ENCODE data around the gene MSN.
A peak's percentile ranks its signal among the peaks of the same experiment; 100 is the strongest.
"Not testable (repeated sequence)": the region's sequence is repeated elsewhere in the genome, so short reads cannot be mapped to it uniquely, and the experiment has no call there.

Gene MSN

GRCh38 chrX:65643531-65644052 lies 23.9 kb upstream of the MSN start:
- DNase-seq: no peak
- Histone ChIP-seq H3K9me3 (ENCODE audit: control insufficient read depth, low read length) (no peaks in the 10 kb centered on the region), H3K36me3 (ENCODE audit: control insufficient read depth, insufficient read depth, low read length) (no peaks in the 10 kb centered on the region), H3K4me3 (ENCODE audit: insufficient read depth, low read depth, low read length, poor library complexity, severe bottlenecking) (no peak overlapping the region), H3K27me3 (replicated peaks; ENCODE audit: control insufficient read depth, insufficient read depth, low read length, poor library complexity, severe bottlenecking) (no peaks in the 10 kb centered on the region), H3K4me1 (ENCODE audit: control insufficient read depth, insufficient read depth, low read length, poor library complexity, severe bottlenecking) (no peaks in the 10 kb centered on the region), H3K27ac (ENCODE audit: insufficient read depth, low read length, poor library complexity, severe bottlenecking) (no peak overlapping the region)

- no peak for DNase-seq
- H3K27ac ChIP-seq (ENCODE audit: insufficient read depth, low read length, poor library complexity, severe bottlenecking): no peak overlapping the region
- H3K4me3 ChIP-seq (ENCODE audit: insufficient read depth, low read depth, low read length, poor library complexity, severe bottlenecking): no peak overlapping the region
Measured at GRCh38 chrX:65644621-65645289, 22.7 kb upstream of the MSN start.

GRCh38 chrX:65647801-65648200 lies 19.7 kb upstream of the MSN start:
- DNase-seq: no peak
- Histone ChIP-seq H3K27me3 (replicated peaks; ENCODE audit: control insufficient read depth, insufficient read depth, low read length, poor library complexity, severe bottlenecking) (no peaks in the 10 kb centered on the region), H3K4me3 (ENCODE audit: insufficient read depth, low read depth, low read length, poor library complexity, severe bottlenecking) (no peak overlapping the region), H3K27ac (ENCODE audit: insufficient read depth, low read length, poor library complexity, severe bottlenecking) (no peak overlapping the region), H3K36me3 (ENCODE audit: control insufficient read depth, insufficient read depth, low read length) (no peaks in the 10 kb centered on the region), H3K4me1 (ENCODE audit: control insufficient read depth, insufficient read depth, low read length, poor library complexity, severe bottlenecking) (no peaks in the 10 kb centered on the region), H3K9me3 (ENCODE audit: control insufficient read depth, low read length) (no peaks in the 10 kb centered on the region)

More at GRCh38 chrX:65644621-65645289, 22.7 kb upstream of the MSN start:
- H3K4me1 ChIP-seq (ENCODE audit: control insufficient read depth, insufficient read depth, low read length, poor library complexity, severe bottlenecking): no peaks in the 10 kb centered on the region
- H3K9me3 ChIP-seq (ENCODE audit: control insufficient read depth, low read length): no peaks in the 10 kb centered on the region
- H3K36me3 ChIP-seq (ENCODE audit: control insufficient read depth, insufficient read depth, low read length): no peaks in the 10 kb centered on the region
- H3K27me3 ChIP-seq (replicated peaks; ENCODE audit: control insufficient read depth, insufficient read depth, low read length, poor library complexity, severe bottlenecking): no peaks in the 10 kb centered on the region

- Histone ChIP-seq H3K9me3 (ENCODE audit: control insufficient read depth, low read length) (no peaks in the 10 kb centered on the region), H3K27me3 (replicated peaks; ENCODE audit: control insufficient read depth, insufficient read depth, low read length, poor library complexity, severe bottlenecking) (no peaks in the 10 kb centered on the region)
- DNase-seq: no peak
Measured at GRCh38 chrX:65652098-65652497, 15.4 kb upstream of the MSN start.

GRCh38 chrX:65657009-65657441 lies 10.4 kb upstream of the MSN start:
- not testable (repeated sequence) for H3K9me3 ChIP-seq (ENCODE audit: control insufficient read depth, low read length); H3K4me3 ChIP-seq (ENCODE audit: insufficient read depth, low read depth, low read length, poor library complexity, severe bottlenecking); DNase-seq; H3K36me3 ChIP-seq (ENCODE audit: control insufficient read depth, insufficient read depth, low read length); H3K27me3 ChIP-seq (replicated peaks; ENCODE audit: control insufficient read depth, insufficient read depth, low read length, poor library complexity, severe bottlenecking); H3K4me1 ChIP-seq (ENCODE audit: control insufficient read depth, insufficient read depth, low read length, poor library complexity, severe bottlenecking)
- peak overlapping the region; percentile 11 for H3K27ac ChIP-seq (ENCODE audit: insufficient read depth, low read length, poor library complexity, severe bottlenecking)

More at GRCh38 chrX:65652098-65652497, 15.4 kb upstream of the MSN start:
- Histone ChIP-seq H3K4me1 (ENCODE audit: control insufficient read depth, insufficient read depth, low read length, poor library complexity, severe bottlenecking) (peaks cover 6% of the 10 kb centered on the region), H3K4me3 (ENCODE audit: insufficient read depth, low read depth, low read length, poor library complexity, severe bottlenecking) (no peak overlapping the region), H3K36me3 (ENCODE audit: control insufficient read depth, insufficient read depth, low read length) (no peaks in the 10 kb centered on the region), H3K27ac (ENCODE audit: insufficient read depth, low read length, poor library complexity, severe bottlenecking) (no peak overlapping the region)

- H3K27me3 ChIP-seq (replicated peaks; ENCODE audit: control insufficient read depth, insufficient read depth, low read length, poor library complexity, severe bottlenecking): no peaks in the 10 kb centered on the region
- H3K9me3 ChIP-seq (ENCODE audit: control insufficient read depth, low read length): no peaks in the 10 kb centered on the region
- H3K27ac ChIP-seq (ENCODE audit: insufficient read depth, low read length, poor library complexity, severe bottlenecking): peak overlapping the region; percentile 18
- H3K4me1 ChIP-seq (ENCODE audit: control insufficient read depth, insufficient read depth, low read length, poor library complexity, severe bottlenecking): peaks cover 6% of the 10 kb centered on the region
- no peaks in the 10 kb centered on the region for H3K36me3 ChIP-seq (ENCODE audit: control insufficient read depth, insufficient read depth, low read length)
- DNase-seq: no peak
- no peak overlapping the region for H3K4me3 ChIP-seq (ENCODE audit: insufficient read depth, low read depth, low read length, poor library complexity, severe bottlenecking)
Measured at GRCh38 chrX:65657659-65658058, 9.8 kb upstream of the MSN start.

- Histone ChIP-seq H3K9me3 (ENCODE audit: control insufficient read depth, low read length) (no peaks in the 10 kb centered on the region), H3K36me3 (ENCODE audit: control insufficient read depth, insufficient read depth, low read length) (no peaks in the 10 kb centered on the region), H3K4me3 (ENCODE audit: insufficient read depth, low read depth, low read length, poor library complexity, severe bottlenecking) (no peak overlapping the region), H3K4me1 (ENCODE audit: control insufficient read depth, insufficient read depth, low read length, poor library complexity, severe bottlenecking) (peaks cover 6% of the 10 kb centered on the region), H3K27ac (ENCODE audit: insufficient read depth, low read length, poor library complexity, severe bottlenecking) (no peak overlapping the region), H3K27me3 (replicated peaks; ENCODE audit: control insufficient read depth, insufficient read depth, low read length, poor library complexity, severe bottlenecking) (no peaks in the 10 kb centered on the region)
- no peak for DNase-seq
Measured at GRCh38 chrX:65658229-65658628, 9.2 kb upstream of the MSN start.

- H3K36me3 ChIP-seq (ENCODE audit: control insufficient read depth, insufficient read depth, low read length): no peaks in the 10 kb centered on the region
- no peak for DNase-seq
- no peaks in the 10 kb centered on the region for H3K9me3 ChIP-seq (ENCODE audit: control insufficient read depth, low read length)
- no peaks in the 10 kb centered on the region for H3K27me3 ChIP-seq (replicated peaks; ENCODE audit: control insufficient read depth, insufficient read depth, low read length, poor library complexity, severe bottlenecking)
- H3K4me1 ChIP-seq (ENCODE audit: control insufficient read depth, insufficient read depth, low read length, poor library complexity, severe bottlenecking): peaks cover 9% of the 10 kb centered on the region
- H3K4me3 ChIP-seq (ENCODE audit: insufficient read depth, low read depth, low read length, poor library complexity, severe bottlenecking): no peak overlapping the region
- no peak overlapping the region for H3K27ac ChIP-seq (ENCODE audit: insufficient read depth, low read length, poor library complexity, severe bottlenecking)
Measured at GRCh38 chrX:65667157-65667502, 324 bp upstream of the MSN start.

GRCh38 chrX:65668377-65669310 lies 1.2 kb downstream of the MSN start:
- Histone ChIP-seq H3K9me3 (ENCODE audit: control insufficient read depth, low read length) (no peaks in the 10 kb centered on the region), H3K27ac (ENCODE audit: insufficient read depth, low read length, poor library complexity, severe bottlenecking) (peak overlapping the region; percentile 87), H3K27me3 (replicated peaks; ENCODE audit: control insufficient read depth, insufficient read depth, low read length, poor library complexity, severe bottlenecking) (no peaks in the 10 kb centered on the region), H3K36me3 (ENCODE audit: control insufficient read depth, insufficient read depth, low read length) (no peaks in the 10 kb centered on the region), H3K4me3 (ENCODE audit: insufficient read depth, low read depth, low read length, poor library complexity, severe bottlenecking) (peak overlapping the region; percentile 75), H3K4me1 (ENCODE audit: control insufficient read depth, insufficient read depth, low read length, poor library complexity, severe bottlenecking) (peaks cover 9% of the 10 kb centered on the region)
- DNase-seq: peak; percentile 29 to 53 (median 51)

- DNase-seq: no peak
- Histone ChIP-seq H3K4me1 (ENCODE audit: control insufficient read depth, insufficient read depth, low read length, poor library complexity, severe bottlenecking) (peaks cover 16% of the 10 kb centered on the region), H3K36me3 (ENCODE audit: control insufficient read depth, insufficient read depth, low read length) (no peaks in the 10 kb centered on the region), H3K27ac (ENCODE audit: insufficient read depth, low read length, poor library complexity, severe bottlenecking) (peak overlapping the region; percentile 68), H3K4me3 (ENCODE audit: insufficient read depth, low read depth, low read length, poor library complexity, severe bottlenecking) (peak overlapping the region; percentile 15), H3K9me3 (ENCODE audit: control insufficient read depth, low read length) (no peaks in the 10 kb centered on the region), H3K27me3 (replicated peaks; ENCODE audit: control insufficient read depth, insufficient read depth, low read length, poor library complexity, severe bottlenecking) (no peaks in the 10 kb centered on the region)
Measured at GRCh38 chrX:65671286-65671685, 3.8 kb downstream of the MSN start.

Data from effector memory CD4-positive, alpha-beta T cell (primary cell).